ENCODE measurements around the gene ITIH3.

ITIH3 gene

DNA sequence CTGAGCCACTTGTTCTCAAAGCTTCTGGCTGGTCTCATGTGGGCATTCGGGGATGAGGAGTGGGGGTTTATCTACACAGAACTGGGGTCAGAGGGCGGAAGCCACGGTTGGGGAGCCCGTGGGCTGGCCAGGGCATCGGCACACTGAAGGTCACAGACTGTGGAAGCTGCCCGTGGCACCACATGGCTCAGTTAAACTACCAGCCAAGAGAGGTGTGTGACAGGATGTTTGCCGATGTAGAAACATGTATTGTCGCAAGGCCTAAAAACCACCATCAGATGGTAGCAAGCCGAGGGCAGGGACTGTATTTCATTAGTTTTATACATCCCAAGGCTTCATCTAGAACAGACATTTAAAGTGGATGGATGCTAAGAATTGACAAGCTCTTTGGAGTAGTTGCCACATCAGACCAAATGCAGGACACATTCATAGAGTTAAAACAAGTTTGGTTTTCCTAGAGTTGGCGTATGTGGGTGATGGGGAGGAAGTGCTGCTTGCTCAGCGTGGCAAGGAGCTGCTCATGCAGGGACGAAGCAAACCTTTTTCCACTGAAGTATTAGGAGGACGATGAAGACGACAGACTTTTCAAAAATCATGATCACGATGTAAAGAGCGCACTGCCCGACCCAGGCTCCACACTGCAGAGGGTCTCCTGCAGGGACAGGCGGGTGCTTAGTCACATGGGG lies 49.8 kb downstream of the ITIH3 start:
- DNase-seq (ENCODE audit: low read depth, low spot score) = no peak

DNA sequence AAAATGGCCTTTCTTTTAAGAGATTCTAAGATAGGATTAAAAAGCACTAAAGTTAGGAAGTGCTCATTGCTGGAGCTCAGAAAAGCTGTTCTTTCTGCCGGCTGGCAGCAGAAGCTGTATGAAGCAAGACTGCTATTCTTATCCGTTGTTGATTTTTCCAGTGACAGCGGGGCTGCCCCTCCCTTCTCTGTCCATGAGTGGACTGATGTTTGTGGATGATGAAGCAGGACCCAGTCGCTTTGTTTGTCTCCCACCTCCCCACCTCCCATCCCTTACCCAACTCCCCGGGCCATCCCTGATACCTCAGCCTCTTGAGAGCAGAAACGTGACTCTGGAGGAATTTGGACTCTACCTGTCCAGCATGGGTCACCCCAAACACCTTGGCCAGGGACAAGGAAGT lies 50.6 kb downstream of the ITIH3 start:
- no peak for DNase-seq (ENCODE audit: low read depth, low spot score)

- no peak for DNase-seq (ENCODE audit: low read depth, low spot score)
Measured at GRCh38 chr3:52845691-52846431, 51.3 kb downstream of the ITIH3 start.

DNA sequence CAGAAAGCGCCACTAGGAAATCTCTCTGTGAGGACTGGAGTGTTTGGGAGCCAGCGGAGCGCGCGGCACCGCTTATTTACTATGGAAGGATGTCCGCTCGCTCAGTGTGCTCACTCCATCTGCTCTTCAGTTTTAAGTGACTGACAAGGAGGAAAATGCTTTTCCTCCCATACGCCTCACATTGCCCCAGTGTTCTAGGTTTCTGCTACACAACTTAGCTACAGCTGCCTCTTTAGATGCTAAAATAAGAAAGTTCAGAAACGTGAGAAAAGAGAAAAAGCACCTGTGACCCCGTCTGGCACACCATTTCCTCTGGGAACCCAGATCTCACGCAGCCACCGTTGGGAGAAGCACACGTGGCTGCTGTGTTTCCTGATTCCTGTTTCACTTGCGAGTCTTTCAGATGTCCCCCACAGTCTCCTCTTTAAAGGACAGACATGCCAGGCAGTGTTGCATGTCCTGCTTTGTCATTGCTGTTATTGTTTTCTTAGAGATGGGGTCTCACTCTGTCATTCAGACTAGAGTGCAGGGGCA lies 51.9 kb downstream of the ITIH3 start:
- DNase-seq (ENCODE audit: low read depth, low spot score) = no peak

- DNase-seq (ENCODE audit: low read depth, low spot score) = no peak
Measured at GRCh38 chr3:52847241-52847640, 52.6 kb downstream of the ITIH3 start.

GRCh38 chr3:52847726-52848125 lies 53.1 kb downstream of the ITIH3 start:
- DNase-seq (ENCODE audit: low read depth, low spot score) = no peak

DNA sequence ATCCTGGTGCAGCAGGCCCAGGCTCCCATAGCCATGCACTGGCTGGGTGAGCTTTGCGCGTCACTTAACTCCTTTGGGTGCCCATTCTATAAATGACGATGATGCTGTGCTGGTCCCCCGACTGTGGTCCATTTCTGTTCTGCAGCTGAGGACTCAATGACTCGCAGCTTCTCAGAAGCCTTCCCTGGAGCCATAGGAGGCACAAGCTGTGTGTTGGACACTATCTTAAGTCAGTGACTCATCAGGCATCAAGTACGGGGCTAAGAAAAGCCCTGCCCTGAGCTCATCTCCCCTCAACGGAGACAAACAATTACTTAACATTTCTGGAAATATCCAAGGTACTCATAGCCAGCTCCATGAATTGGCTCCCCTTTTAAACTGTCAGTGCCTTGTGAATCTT lies 54.0 kb downstream of the ITIH3 start:
- no peak for DNase-seq (ENCODE audit: low read depth, low spot score)

DNA sequence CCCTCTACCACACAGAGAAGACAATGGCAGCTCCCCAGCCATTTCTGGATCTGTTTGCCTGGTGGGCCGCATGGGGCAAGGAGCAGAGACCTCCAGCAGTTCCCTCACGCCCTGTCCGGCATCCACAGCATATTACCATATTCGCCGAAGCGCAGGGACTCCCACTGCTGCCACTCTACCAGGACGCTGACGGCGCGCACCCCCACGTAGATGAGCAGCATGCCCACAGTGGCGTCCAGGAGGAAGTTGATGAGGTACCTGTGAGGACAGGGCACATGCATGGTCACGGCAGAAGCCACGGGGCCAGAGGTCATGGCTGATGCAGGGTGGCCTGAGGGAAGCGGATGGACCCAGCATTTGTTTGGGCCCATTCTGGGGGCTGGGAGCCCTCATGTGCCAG lies 55.1 kb downstream of the ITIH3 start:
- DNase-seq (ENCODE audit: low read depth, low spot score) = no peak

GRCh38 chr3:52851348-52851747 lies 56.8 kb downstream of the ITIH3 start:
- DNase-seq (ENCODE audit: low read depth, low spot score) = no peak

GRCh38 chr3:52852419-52852818 lies 57.8 kb downstream of the ITIH3 start:
- no peak for DNase-seq (ENCODE audit: low read depth, low spot score)

DNA sequence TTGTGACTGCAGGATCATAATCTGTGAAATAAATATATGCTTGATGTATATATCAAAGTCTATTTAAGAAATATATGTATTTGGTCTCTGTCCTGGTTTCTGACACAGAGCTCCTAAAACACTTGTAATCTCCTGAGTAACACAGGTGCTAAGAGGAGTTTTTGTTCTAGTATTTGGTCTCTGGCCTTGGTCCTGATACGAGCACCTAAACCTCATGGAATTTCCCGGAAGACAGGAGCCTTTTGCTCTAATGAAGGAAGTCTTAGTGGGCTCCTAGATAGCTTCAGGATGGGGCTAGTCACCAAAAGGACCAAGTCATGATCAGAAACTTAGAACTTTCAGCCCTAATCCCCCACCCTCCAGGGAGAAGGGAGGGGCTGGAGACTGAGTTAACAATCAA lies 59.4 kb downstream of the ITIH3 start:
- no peak for DNase-seq (ENCODE audit: low read depth, low spot score)

GRCh38 chr3:52856666-52857065 lies 62.1 kb downstream of the ITIH3 start:
- no peak for DNase-seq (ENCODE audit: low read depth, low spot score)

- DNase-seq (ENCODE audit: low read depth, low spot score) = no peak
Measured at GRCh38 chr3:52857133-52857532, 62.5 kb downstream of the ITIH3 start.

DNA sequence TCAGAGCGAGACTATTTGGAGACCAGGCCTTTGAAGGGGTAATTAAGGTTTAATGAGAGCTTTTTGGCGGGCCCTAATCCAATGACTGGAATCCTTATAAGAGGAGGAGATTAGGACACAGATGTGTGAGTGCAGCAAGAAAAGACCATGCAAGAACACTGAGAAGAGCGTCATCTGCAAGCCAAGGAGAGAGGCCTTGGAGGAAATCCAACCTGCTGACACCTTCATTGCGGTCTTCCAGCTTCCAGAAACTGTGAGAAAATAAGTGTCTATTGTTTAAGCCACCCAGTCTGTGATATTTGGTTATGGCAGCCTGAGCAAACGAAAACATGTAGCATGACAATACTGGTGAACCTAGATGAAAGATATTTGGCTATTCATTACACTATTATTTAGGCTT lies 63.3 kb downstream of the ITIH3 start:
- no peak for DNase-seq (ENCODE audit: low read depth, low spot score)

Data from smooth muscle cell of the brain vasculature (primary cell).